HEK293 (cell line): ENCODE data around the gene TDG.

Experiments
- CTCF ChIA-PET: fragments of 350-600 bp; formaldehyde crosslinking; extraction: SDS; loops from one replicate; lab custom pipeline; 2021; ENCODE audit warnings: antibody characterized with exemption; lab: Yijun Ruan, JAX
- POLR2A ChIA-PET: fragments of 300-600 bp; formaldehyde crosslinking; extraction: SDS; loops from one replicate; lab custom pipeline; 2020; ENCODE audit warnings: antibody characterized with exemption, inconsistent platforms; lab: Yijun Ruan, JAX
- H3K27ac ChIP-seq: fragments of 200-500 bp; sonication (Bioruptor generic); 2 replicates; pipeline ENCODE4 v1.5.1; 2014; ENCODE audit warnings: low read depth, low read length, control low read depth, inconsistent platforms; ENCODE audit errors: extremely low read depth
- H3K36me3 ChIP-seq, 2 experiments: fragments of 200-500 bp in 1 of 2; sonication (Bioruptor generic) in 1 of 2; 1 replicate in 1 of 2; 2 replicates in 1 of 2; pipeline ENCODE4 v1.5.1; 2014 to 2017; ENCODE audit warnings: inconsistent platforms in 2 of 2, low read length in 2 of 2; ENCODE audit not compliant: control insufficient read depth in 2 of 2, insufficient read depth in 1 of 2
- H3K4me1 ChIP-seq: fragments of 200-500 bp; sonication (Bioruptor generic); 2 replicates; pipeline ENCODE4 v1.5.1; 2014; ENCODE audit warnings: mild to moderate bottlenecking, low read length, inconsistent platforms; ENCODE audit not compliant: control insufficient read depth, insufficient read depth
- H3K4me3 ChIP-seq: 2 replicates; pipeline ENCODE4 v1.5.1; 2011; ENCODE audit warnings: low read depth, mild to moderate bottlenecking, control low read depth, low read length, moderate library complexity
- H3K9me3 ChIP-seq: fragments of 200-500 bp; sonication (Bioruptor generic); 2 replicates; pipeline ENCODE4 v1.5.1; 2014; ENCODE audit warnings: low read depth, low read length, inconsistent platforms; ENCODE audit not compliant: control insufficient read depth, insufficient read depth
- GLI4 ChIP-seq: fragments of 450-650 bp; formaldehyde crosslinking; IDR thresholded peaks from 2 replicates; pipeline ENCODE4 v1.5.1; 2016; ENCODE audit warnings: missing biosample characterization, missing genetic modification characterization
- KLF10 ChIP-seq: fragments of 450-650 bp; IDR thresholded peaks from 2 replicates; pipeline ENCODE4 v1.5.1; 2018; ENCODE audit warnings: missing biosample characterization, mild to moderate bottlenecking, missing genetic modification characterization
- MZF1 ChIP-seq: fragments of 450-650 bp; formaldehyde crosslinking; IDR thresholded peaks from 2 replicates; pipeline ENCODE4 v1.5.1; 2017; ENCODE audit warnings: missing biosample characterization, missing genetic modification characterization, borderline replicate concordance
- PRDM1 ChIP-seq: fragments of 450-650 bp; formaldehyde crosslinking; IDR thresholded peaks from 2 replicates; pipeline ENCODE4; 2016; ENCODE audit warnings: missing biosample characterization, missing genetic modification characterization
- SCRT2 ChIP-seq: fragments of 450-650 bp; formaldehyde crosslinking; IDR thresholded peaks from 2 replicates; pipeline ENCODE4 v1.5.1; 2016; ENCODE audit warnings: missing biosample characterization, missing genetic modification characterization
- ZBTB7A ChIP-seq: fragments of 450-650 bp; formaldehyde crosslinking; IDR thresholded peaks from 2 replicates; pipeline ENCODE4 v1.5.1; 2016; ENCODE audit warnings: low read depth, missing biosample characterization, missing genetic modification characterization
- ZNF157 ChIP-seq: fragments of 450-650 bp; formaldehyde crosslinking; IDR thresholded peaks from 2 replicates; pipeline ENCODE4 v1.5.1; 2016; ENCODE audit warnings: missing biosample characterization, missing genetic modification characterization
- ZNF404 ChIP-seq: fragments of 450-650 bp; formaldehyde crosslinking; IDR thresholded peaks from 2 replicates; pipeline ENCODE4 v1.5.1; 2017; ENCODE audit warnings: missing biosample characterization, missing genetic modification characterization
- ZNF561 ChIP-seq: fragments of 450-650 bp; IDR thresholded peaks from 2 replicates; pipeline ENCODE4 v1.5.1; 2018; ENCODE audit warnings: missing biosample characterization, missing genetic modification characterization, borderline replicate concordance
- ZNF629 ChIP-seq: fragments of 450-650 bp; formaldehyde crosslinking; IDR thresholded peaks from 2 replicates; pipeline ENCODE4 v1.5.1; 2017; ENCODE audit warnings: missing biosample characterization, missing genetic modification characterization
- ZNF768 ChIP-seq: fragments of 450-650 bp; formaldehyde crosslinking; IDR thresholded peaks from 2 replicates; pipeline ENCODE4 v1.5.1; 2018; ENCODE audit warnings: missing biosample characterization, mild to moderate bottlenecking, missing genetic modification characterization
- ZNF777 ChIP-seq: fragments of 450-650 bp; formaldehyde crosslinking; IDR thresholded peaks from 2 replicates; pipeline ENCODE4 v1.5.1; 2017; ENCODE audit warnings: missing biosample characterization, missing genetic modification characterization, borderline replicate concordance
- ZNF791 ChIP-seq: fragments of 450-650 bp; formaldehyde crosslinking; IDR thresholded peaks from 2 replicates; pipeline ENCODE4 v1.5.1; 2016; ENCODE audit warnings: missing biosample characterization, missing genetic modification characterization
- ZSCAN30 ChIP-seq: fragments of 450-650 bp; IDR thresholded peaks from 2 replicates; pipeline ENCODE4 v1.5.1; 2018; ENCODE audit warnings: missing biosample characterization, mild to moderate bottlenecking, missing genetic modification characterization, moderate library complexity
- TF ChIP-seq, protein P1 (sequence below): fragments of 450-650 bp; formaldehyde crosslinking; IDR thresholded peaks from 2 replicates; pipeline ENCODE4 v1.5.1; 2016; ENCODE audit warnings: missing biosample characterization, missing genetic modification characterization
- TF ChIP-seq, protein P2 (sequence below): fragments of 450-650 bp; formaldehyde crosslinking; IDR thresholded peaks from 2 replicates; pipeline ENCODE4 v1.5.1; 2016; ENCODE audit warnings: missing biosample characterization, missing genetic modification characterization
- TF ChIP-seq, protein P3 (sequence below): fragments of 450-650 bp; formaldehyde crosslinking; IDR thresholded peaks from 2 replicates; pipeline ENCODE4 v1.5.1; 2016; ENCODE audit warnings: missing biosample characterization, missing genetic modification characterization
- TF ChIP-seq, protein P4 (sequence below): fragments of 450-650 bp; formaldehyde crosslinking; IDR thresholded peaks from 2 replicates; pipeline ENCODE4 v1.5.1; 2016; ENCODE audit warnings: missing biosample characterization, missing genetic modification characterization
- TF ChIP-seq, protein P5 (sequence below): fragments of 450-650 bp; formaldehyde crosslinking; IDR thresholded peaks from 2 replicates; pipeline ENCODE4 v1.5.1; 2016; ENCODE audit warnings: missing biosample characterization, missing genetic modification characterization
- TF ChIP-seq, protein P6 (sequence below): fragments of 450-650 bp; formaldehyde crosslinking; IDR thresholded peaks from 2 replicates; pipeline ENCODE4 v1.5.1; 2016; ENCODE audit warnings: missing biosample characterization, missing genetic modification characterization, low read depth

TDG gene

DNA sequence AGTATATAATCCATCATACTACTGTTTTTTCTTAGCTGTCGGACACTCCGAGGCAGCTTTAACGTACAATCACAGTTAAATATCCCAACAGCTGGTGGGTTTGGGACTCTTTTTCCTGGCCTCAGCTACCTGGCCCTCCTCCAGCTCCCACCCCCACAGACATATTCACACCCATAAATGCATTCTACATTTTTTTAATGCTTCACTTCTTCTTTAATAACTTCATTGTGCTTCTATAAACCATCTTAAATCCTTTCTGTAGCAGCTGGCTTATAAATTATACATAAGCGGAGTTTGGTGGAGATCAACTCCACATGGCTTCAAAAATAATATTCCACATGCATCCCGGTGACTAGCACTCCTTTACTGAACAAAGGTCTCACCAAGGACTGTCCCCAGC is 33.3 kb downstream of the TDG start (continued):
- TF ChIP-seq ZNF777 (tag by site-specific recombination): no peak

DNA sequence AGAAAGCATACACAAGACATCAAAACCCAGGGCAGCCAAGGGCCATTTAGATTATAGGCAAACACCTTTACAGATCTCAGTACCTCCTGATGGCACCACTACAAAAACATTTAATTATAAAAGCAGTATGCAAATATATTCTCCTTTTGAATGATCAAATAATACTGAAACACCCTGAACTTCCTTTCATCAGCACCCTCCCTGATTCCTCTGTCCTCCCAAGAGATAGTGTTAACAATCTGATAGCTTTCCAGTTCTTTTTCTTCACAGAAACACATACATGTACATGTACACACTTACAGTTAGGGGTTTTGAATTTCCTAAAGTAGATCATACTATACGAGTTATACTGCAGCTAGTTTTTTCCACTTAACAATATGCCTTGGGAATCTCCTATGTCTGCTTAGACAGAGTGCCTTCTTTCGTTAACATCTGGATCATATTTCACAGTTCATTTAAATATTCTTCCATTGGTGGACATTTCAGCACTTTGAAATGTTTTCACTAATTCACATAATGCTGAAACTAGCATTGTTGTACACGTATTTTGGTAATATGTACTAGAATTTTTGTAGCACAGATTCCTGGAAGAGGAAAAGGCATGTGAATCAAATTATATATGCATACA is 35.2 kb downstream of the TDG start:
- ChIA-PET POLR2A (no interaction called here), CTCF (interaction anchor here (1.0 kb wide), 1 partner anchor 10 kb away, joined by 3 read pairs; no protein-coding TSS in a partner anchor)
- TF ChIP-seq ZBTB7A (tag by site-specific recombination) (no peak), PRDM1 (no peak), SCRT2 (tag by site-specific recombination) (no peak), MZF1 (tag by site-specific recombination) (no peak), ZNF157 (no peak), GLI4 (no peak), ZNF561 (tag by site-specific recombination) (no peak), ZNF629 (no peak), KLF10 (tag by site-specific recombination) (no peak), ZNF768 (tag by site-specific recombination) (no peak), ZSCAN30 (no peak), ZNF791 (tag by site-specific recombination) (no peak), ZNF404 (tag by site-specific recombination) (no peak)
- TF ChIP-seq, protein P1, sequence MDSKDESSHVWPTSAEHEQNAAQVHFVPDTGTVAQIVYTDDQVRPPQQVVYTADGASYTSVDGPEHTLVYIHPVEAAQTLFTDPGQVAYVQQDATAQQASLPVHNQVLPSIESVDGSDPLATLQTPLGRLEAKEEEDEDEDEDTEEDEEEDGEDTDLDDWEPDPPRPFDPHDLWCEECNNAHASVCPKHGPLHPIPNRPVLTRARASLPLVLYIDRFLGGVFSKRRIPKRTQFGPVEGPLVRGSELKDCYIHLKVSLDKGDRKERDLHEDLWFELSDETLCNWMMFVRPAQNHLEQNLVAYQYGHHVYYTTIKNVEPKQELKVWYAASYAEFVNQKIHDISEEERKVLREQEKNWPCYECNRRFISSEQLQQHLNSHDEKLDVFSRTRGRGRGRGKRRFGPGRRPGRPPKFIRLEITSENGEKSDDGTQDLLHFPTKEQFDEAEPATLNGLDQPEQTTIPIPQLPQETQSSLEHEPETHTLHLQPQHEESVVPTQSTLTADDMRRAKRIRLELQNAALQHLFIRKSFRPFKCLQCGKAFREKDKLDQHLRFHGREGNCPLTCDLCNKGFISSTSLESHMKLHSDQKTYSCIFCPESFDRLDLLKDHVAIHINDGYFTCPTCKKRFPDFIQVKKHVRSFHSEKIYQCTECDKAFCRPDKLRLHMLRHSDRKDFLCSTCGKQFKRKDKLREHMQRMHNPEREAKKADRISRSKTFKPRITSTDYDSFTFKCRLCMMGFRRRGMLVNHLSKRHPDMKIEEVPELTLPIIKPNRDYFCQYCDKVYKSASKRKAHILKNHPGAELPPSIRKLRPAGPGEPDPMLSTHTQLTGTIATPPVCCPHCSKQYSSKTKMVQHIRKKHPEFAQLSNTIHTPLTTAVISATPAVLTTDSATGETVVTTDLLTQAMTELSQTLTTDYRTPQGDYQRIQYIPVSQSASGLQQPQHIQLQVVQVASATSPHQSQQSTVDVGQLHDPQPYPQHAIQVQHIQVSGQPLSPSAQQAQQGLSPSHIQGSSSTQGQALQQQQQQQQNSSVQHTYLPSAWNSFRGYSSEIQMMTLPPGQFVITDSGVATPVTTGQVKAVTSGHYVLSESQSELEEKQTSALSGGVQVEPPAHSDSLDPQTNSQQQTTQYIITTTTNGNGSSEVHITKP: no peak
- TF ChIP-seq, protein P2, sequence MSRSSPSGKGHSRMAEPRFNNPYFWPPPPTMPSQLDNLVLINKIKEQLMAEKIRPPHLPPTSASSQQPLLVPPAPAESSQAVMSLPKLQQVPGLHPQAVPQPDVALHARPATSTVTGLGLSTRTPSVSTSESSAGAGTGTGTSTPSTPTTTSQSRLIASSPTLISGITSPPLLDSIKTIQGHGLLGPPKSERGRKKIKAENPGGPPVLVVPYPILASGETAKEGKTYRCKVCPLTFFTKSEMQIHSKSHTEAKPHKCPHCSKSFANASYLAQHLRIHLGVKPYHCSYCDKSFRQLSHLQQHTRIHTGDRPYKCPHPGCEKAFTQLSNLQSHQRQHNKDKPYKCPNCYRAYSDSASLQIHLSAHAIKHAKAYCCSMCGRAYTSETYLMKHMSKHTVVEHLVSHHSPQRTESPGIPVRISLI (tag by site-specific recombination): no peak
- TF ChIP-seq, protein P3, sequence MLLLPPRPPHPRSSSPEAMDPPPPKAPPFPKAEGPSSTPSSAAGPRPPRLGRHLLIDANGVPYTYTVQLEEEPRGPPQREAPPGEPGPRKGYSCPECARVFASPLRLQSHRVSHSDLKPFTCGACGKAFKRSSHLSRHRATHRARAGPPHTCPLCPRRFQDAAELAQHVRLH (tag by site-specific recombination): no peak
- TF ChIP-seq, protein P4, sequence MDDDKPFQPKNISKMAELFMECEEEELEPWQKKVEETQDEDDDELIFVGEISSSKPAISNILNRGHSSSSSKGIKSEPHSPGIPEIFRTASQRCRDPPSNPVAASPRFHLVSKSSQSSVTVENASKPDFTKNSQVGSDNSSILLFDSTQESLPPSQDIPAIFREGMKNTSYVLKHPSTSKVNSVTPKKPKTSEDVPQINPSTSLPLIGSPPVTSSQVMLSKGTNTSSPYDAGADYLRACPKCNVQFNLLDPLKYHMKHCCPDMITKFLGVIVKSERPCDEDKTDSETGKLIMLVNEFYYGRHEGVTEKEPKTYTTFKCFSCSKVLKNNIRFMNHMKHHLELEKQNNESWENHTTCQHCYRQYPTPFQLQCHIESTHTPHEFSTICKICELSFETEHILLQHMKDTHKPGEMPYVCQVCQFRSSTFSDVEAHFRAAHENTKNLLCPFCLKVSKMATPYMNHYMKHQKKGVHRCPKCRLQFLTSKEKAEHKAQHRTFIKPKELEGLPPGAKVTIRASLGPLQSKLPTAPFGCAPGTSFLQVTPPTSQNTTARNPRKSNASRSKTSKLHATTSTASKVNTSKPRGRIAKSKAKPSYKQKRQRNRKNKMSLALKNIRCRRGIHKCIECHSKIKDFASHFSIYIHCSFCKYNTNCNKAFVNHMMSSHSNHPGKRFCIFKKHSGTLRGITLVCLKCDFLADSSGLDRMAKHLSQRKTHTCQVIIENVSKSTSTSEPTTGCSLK: no peak
- TF ChIP-seq, protein P5, sequence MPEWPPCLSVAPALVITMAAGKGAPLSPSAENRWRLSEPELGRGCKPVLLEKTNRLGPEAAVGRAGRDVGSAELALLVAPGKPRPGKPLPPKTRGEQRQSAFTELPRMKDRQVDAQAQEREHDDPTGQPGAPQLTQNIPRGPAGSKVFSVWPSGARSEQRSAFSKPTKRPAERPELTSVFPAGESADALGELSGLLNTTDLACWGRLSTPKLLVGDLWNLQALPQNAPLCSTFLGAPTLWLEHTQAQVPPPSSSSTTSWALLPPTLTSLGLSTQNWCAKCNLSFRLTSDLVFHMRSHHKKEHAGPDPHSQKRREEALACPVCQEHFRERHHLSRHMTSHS (tag by site-specific recombination): no peak
- TF ChIP-seq, protein P6, sequence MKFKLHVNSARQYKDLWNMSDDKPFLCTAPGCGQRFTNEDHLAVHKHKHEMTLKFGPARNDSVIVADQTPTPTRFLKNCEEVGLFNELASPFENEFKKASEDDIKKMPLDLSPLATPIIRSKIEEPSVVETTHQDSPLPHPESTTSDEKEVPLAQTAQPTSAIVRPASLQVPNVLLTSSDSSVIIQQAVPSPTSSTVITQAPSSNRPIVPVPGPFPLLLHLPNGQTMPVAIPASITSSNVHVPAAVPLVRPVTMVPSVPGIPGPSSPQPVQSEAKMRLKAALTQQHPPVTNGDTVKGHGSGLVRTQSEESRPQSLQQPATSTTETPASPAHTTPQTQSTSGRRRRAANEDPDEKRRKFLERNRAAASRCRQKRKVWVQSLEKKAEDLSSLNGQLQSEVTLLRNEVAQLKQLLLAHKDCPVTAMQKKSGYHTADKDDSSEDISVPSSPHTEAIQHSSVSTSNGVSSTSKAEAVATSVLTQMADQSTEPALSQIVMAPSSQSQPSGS (tag by site-specific recombination): no peak

More for the DNA sequence above, 35.2 kb downstream of the TDG start:
- Histone ChIP-seq H3K4me1 (no peaks in the 10 kb centered on the region), H3K9me3 (no peaks in the 10 kb centered on the region), H3K4me3 (no peak overlapping the region), H3K27ac (no peak overlapping the region), H3K36me3 (no peaks in the 10 kb centered on the region)
